Thyroid gland (tissue), 4 donors: ENCODE measurements around the gene CST7. TPM values are rescaled to one million over a fixed set of nuclear protein-coding genes. Genes with fewer than 3 reads are reported as not detected.
"Not testable (repeated sequence)": the region's sequence is repeated elsewhere in the genome, so short reads cannot be mapped to it uniquely, and the experiment has no call there.

Source experiments
- DNase-seq, 2 donors: peaks; one replicate each; pipeline ENCODE4 v3.0.0-alpha.2; 2019
- H3K27ac ChIP-seq, 3 donors: fragments of 200-600 bp; sonication (generic); 1 replicate in 2 of 3; 2 replicates in 1 of 3; pipeline ENCODE4 v1.5.1; 2016 to 2019; ENCODE audit warnings: mild to moderate bottlenecking in 1 of 3, moderate library complexity in 1 of 3
- H3K27me3 ChIP-seq: fragments of 200-600 bp; sonication (generic); one replicate; pipeline ENCODE4 v1.5.1; 2019
- H3K36me3 ChIP-seq, 2 donors: fragments of 200-600 bp; sonication (generic); one replicate each; pipeline ENCODE4 v1.5.1; 2016 to 2019
- H3K4me1 ChIP-seq, 2 donors: fragments of 200-600 bp; sonication (generic); one replicate each; pipeline ENCODE4 v1.5.1; 2017 to 2019
- H3K4me3 ChIP-seq, 3 donors: fragments of 200-600 bp; sonication (generic); replicated peaks in 1 of 3; 1 replicate in 2 of 3; 2 replicates in 1 of 3; pipeline ENCODE4 v1.5.1; 2016; ENCODE audit warnings: mild to moderate bottlenecking in 1 of 3
- H3K9me3 ChIP-seq: fragments of 200-600 bp; sonication (generic); one replicate; pipeline ENCODE4 v1.5.1; 2017
- POLR2A ChIP-seq, 2 donors: fragments of 450-650 bp; IDR thresholded peaks; one replicate each; pipeline ENCODE4 v1.6.1; 2017; ENCODE audit warnings: antibody characterized with exemption in 2 of 2, mild to moderate bottlenecking in 2 of 2, moderate library complexity in 1 of 2
- WGBS, 2 donors: methylation state at CpG; one replicate each; pipeline ENCODE4 v1.1.5; 2017; 5-methylcytosine and 5-hydroxymethylcytosine counted together
- intact Hi-C: fragments of 100-400 bp; cut with DNase I; formaldehyde crosslinking; loops from one replicate; pipeline ENCODE4 v1.15.1; 2023
- total RNA-seq, 4 donors: library from RNA; depleted of rRNA; stranded (reverse); fragments of >200 nt; gene quantifications; one replicate each; pipeline ENCODE4 v1.2.3, GENCODE V29; 2016
- TF ChIP-seq, protein P1 (sequence below), 6 experiments: fragments of 200-600 bp in 3 of 6; fragments of 450-650 bp in 3 of 6; sonication (generic) in 3 of 6; IDR thresholded peaks; one replicate each; pipeline ENCODE4 v1.5.1; 2016 to 2019; ENCODE audit warnings: antibody characterized with exemption in 6 of 6, mild to moderate bottlenecking in 2 of 6, inconsistent platforms in 1 of 6, moderate library complexity in 1 of 6

CST7 gene
- total RNA-seq, 4 donors from 2014 or later, result 1.3 to 3.6 (median 2.5) TPM

GRCh38 chr20:24998631-24999445 lies 49.8 kb downstream of the CST7 start:
- Histone ChIP-seq H3K4me1 (peaks cover 32 to 55% of the 10 kb centered on the region in 2 donors), H3K4me3 (no peak overlapping the region), H3K27ac (peak overlapping the region; percentile 67 to 92 (median 85)), H3K27me3 (no peaks in the 10 kb centered on the region), H3K36me3 (no peaks in the 10 kb centered on the region), H3K9me3 (no peaks in the 10 kb centered on the region)
- TF ChIP-seq, protein P1, sequence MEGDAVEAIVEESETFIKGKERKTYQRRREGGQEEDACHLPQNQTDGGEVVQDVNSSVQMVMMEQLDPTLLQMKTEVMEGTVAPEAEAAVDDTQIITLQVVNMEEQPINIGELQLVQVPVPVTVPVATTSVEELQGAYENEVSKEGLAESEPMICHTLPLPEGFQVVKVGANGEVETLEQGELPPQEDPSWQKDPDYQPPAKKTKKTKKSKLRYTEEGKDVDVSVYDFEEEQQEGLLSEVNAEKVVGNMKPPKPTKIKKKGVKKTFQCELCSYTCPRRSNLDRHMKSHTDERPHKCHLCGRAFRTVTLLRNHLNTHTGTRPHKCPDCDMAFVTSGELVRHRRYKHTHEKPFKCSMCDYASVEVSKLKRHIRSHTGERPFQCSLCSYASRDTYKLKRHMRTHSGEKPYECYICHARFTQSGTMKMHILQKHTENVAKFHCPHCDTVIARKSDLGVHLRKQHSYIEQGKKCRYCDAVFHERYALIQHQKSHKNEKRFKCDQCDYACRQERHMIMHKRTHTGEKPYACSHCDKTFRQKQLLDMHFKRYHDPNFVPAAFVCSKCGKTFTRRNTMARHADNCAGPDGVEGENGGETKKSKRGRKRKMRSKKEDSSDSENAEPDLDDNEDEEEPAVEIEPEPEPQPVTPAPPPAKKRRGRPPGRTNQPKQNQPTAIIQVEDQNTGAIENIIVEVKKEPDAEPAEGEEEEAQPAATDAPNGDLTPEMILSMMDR (IDR thresholded peaks at IDR 0.05), result no peak
- TF ChIP-seq POLR2A (IDR thresholded peaks at IDR 0.05), result no peak
- no peak for DNase-seq
- WGBS, 2 donors, result 84 to 88% methylated on average over 12 of the region's 12 CpGs
- intact Hi-C loops, result loop anchor here (5.0 kb wide), 1 partner anchor 408 kb away; the partner anchor contains the start of gene GINS1

GRCh38 chr20:24999568-24999967 lies 50.5 kb downstream of the CST7 start:
- H3K4me3 ChIP-seq, result no peak overlapping the region
- peak overlapping the region; percentile 67 to 92 (median 85) for H3K27ac ChIP-seq
- no peak for DNase-seq
- H3K9me3 ChIP-seq, result no peaks in the 10 kb centered on the region
- H3K4me1 ChIP-seq, result peaks cover 25 to 48% of the 10 kb centered on the region in 2 donors
- no peaks in the 10 kb centered on the region for H3K27me3 ChIP-seq
- intact Hi-C loops, result loop anchor here (5.0 kb wide), 1 partner anchor 408 kb away; the partner anchor contains the start of gene GINS1
- TF ChIP-seq, protein P1 (IDR thresholded peaks at IDR 0.05), result no peak
- no peak for TF ChIP-seq POLR2A (IDR thresholded peaks at IDR 0.05)
- no peaks in the 10 kb centered on the region for H3K36me3 ChIP-seq
- 90 to 96% methylated on average over 4 of the region's 4 CpGs for WGBS, 2 donors

- no peaks in the 10 kb centered on the region for H3K27me3 ChIP-seq
- intact Hi-C loops, result no loop called here
- peak; percentile 98 to 99 for DNase-seq
- H3K9me3 ChIP-seq, result no peaks in the 10 kb centered on the region
- no peaks in the 10 kb centered on the region for H3K36me3 ChIP-seq
- no peak overlapping the region for H3K4me3 ChIP-seq
- H3K27ac ChIP-seq, result peak overlapping the region; percentile 67 to 92 (median 85)
- 31 to 33% methylated on average over 4 of the region's 4 CpGs for WGBS, 2 donors
- peak in 1 of 2 donors; percentile 42 for TF ChIP-seq POLR2A (IDR thresholded peaks at IDR 0.05)
- TF ChIP-seq, protein P1 (IDR thresholded peaks at IDR 0.05), result peak in 4 of 6 experiments; percentile 22 to 67 (median 51)
- peaks cover 21 to 47% of the 10 kb centered on the region in 2 donors for H3K4me1 ChIP-seq
Observed at GRCh38 chr20:25000268-25000801, 51.3 kb downstream of the CST7 start.

DNA sequence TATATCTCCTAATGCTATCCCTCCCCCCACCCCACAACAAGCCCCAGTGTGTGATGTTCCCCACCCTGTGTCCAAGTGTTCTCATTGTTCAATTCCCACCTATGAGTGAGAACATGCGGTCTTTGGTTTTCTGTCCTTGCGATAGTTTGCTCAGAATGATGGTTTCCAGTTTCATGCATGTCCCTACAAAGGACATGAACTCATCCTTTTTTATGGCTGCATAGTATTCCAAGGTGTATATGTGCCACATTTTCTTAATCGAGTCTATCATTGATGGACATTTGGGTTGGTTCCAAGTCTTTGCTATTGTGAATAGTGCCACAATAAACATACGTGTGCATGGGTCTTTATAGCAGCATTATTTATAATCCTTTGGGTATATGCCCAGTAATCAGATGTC lies 52.3 kb downstream of the CST7 start:
- H3K27ac ChIP-seq, result peak overlapping the region in 1 of 3 donors; percentile 92
- H3K36me3 ChIP-seq, H3K27me3 ChIP-seq, H3K4me3 ChIP-seq, H3K9me3 ChIP-seq, intact Hi-C loops, DNase-seq: not testable (repeated sequence)
- peaks cover 27 to 54% of the 10 kb centered on the region in 2 donors for H3K4me1 ChIP-seq
- WGBS, 2 donors, result 94 to 99% methylated on average over 4 of the region's 4 CpGs

DNA sequence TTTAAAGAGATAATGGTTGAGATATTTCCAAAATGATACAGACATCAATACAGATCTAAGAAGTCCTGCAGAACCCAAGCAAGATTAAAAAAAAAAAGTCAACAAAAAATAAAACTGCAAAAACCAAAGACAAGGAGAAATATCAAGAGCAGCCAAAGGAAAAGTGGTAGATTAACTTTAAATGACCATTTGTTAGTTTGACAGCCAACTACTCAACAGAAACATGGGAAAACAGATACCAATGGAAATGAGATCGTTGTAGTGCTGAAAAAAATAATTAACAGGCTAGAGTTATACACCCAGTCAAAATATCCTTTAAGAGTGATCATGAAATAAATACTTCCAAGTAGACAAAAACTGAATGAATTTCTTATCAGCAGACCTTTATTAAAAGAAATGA lies 53.9 kb downstream of the CST7 start:
- Histone ChIP-seq H3K4me3 (no peak overlapping the region), H3K9me3 (no peaks in the 10 kb centered on the region), H3K27me3 (no peaks in the 10 kb centered on the region), H3K4me1 (peaks cover 34 to 47% of the 10 kb centered on the region in 2 donors), H3K27ac (no peak overlapping the region), H3K36me3 (peaks cover 8% of the 10 kb centered on the region in 2 donors)
- 97 to 98% methylated on average over 1 of the region's 1 CpG for WGBS, 2 donors
- intact Hi-C loops, result no loop called here
- no peak for DNase-seq
- TF ChIP-seq, protein P1 (IDR thresholded peaks at IDR 0.05), result no peak
- TF ChIP-seq POLR2A (IDR thresholded peaks at IDR 0.05), result no peak
